GM19395 (cell line): ENCODE data around the gene CDKAL1.
"Not testable (repeated sequence)": the region's sequence is repeated elsewhere in the genome, so short reads cannot be mapped to it uniquely, and the experiment has no call there.

Experiments used
- ATAC-seq: cut with Tn5 transposase; IDR thresholded peaks from one replicate; pipeline ENCODE4 v1.9.1; 2021; ENCODE audit warnings: mild to moderate bottlenecking, moderate library complexity; ENCODE audit not compliant: unreplicated experiment

CDKAL1 gene

DNA sequence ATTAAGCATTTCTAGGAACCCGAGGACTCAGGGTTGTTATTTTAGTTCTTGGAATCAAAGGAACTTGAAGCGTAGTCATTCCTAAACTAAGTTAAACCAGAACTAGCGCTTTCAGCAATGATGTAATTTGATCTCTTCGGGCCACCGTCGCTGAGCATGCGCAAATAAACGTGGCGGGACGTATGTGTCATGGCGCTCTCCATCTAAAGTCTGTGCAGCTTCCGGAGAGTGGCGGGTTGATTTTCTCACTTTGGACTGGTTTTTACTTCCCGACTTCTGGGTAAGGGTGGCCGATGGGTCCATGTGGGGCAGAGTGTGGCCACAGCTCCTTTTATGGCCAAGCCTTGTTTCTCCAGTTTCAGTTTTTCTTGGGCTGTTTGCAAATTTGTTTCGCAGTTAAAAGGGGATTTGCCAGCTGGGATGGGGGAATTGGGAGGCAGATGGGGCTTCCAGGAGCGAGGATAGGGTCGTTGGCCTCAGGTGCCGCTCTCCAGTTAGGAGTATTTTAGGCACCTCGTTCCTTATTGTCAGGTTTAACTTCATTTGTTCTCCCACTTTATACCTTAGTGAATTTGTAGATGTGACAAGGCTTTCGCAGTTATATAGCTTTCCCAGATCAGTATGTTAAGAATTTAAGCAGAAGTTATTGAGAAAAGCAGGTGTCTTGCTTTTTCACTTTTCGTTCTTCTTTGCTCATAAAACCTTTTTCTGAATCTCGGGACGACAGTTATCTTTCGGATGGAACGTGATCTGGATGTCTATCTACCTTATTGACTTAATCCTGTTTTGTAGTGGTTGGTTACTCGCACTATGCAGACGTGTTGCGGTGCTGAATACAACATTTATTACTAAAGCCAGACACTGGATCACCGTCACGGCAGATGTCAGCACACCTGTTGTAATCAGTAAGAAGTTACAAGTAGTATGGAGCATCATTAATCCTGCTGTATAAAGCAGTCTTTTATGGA is at the start of gene CDKAL1:
Gene CDKAL1, plus strand, starts transcription at position 163 of the 968 bp plus-strand sequence. CDS start 11,894 bp downstream, outside the sequence.
- ATAC-seq, result peak; percentile 91

DNA sequence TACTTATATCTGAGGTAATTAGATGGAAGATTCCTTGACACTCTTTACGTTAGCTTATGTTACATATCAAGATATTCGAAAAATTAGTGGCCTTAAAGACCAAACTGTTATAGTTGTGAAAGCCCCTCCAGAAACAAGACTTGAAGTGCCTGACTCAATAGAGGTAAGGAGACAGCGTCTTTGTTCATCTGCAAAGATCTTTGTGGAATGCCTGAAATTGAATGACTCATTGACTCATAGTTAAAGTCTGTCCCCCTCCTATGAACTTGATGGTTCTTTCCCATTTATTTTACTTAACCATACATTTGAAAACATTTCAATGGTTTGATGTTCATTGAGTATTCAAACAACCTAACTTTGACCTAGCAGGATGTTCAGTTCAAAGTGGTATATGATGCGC is 47.6 kb upstream of the CDKAL1 start:
- no peak for ATAC-seq

DNA sequence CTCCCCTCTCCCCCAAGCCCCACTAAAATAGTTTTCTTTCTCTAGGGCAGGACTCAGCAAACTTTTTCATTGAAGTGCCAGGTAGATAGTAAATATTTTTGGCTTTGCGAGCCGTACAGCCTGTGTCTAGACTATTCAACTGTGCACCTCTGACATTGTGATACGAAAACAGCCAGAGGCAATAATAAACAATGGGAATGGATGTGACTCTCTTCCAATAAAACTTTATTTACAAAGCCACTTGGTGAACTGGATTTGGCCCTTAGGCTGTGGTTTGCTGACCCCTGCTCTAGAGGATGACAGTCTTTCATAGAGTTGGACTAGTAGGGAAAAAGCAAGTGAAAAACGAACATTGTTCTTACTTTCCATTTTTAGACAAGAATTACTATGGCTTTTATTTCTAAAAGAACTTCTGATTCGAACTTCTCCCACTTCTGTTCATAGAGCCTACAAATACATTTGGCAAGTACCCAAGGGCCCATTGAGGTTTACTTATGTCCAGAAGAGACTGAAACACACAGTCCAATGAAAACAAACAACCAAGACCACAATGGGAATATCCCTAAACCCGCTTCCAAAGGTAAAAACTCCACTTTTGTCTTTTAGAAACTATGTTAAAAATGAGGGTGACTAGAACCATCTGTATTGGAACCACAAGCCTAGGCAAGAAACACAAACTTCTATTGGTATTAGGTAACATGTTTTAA is 46.4 kb upstream of the CDKAL1 start:
- ATAC-seq, result no peak

DNA sequence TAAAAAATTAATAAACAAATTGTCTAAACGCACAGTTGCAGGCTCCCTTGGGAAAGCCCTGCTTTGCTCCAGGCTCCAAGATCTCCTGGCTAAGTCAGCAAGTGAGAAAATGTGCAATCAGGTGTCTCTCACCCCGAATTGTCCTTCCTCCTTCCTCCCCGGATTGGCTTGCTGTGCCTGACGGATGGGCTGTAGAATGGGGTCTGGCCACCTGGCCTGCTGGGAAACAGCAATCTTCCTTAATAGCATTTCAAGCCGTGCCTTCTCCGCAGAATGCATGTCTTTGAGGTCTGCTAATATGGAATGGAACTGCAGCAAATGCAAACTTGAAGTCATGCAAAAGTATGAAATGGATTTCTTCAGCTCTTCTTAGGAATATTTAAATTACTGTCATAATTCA is 43.7 kb upstream of the CDKAL1 start:
- no peak for ATAC-seq

DNA sequence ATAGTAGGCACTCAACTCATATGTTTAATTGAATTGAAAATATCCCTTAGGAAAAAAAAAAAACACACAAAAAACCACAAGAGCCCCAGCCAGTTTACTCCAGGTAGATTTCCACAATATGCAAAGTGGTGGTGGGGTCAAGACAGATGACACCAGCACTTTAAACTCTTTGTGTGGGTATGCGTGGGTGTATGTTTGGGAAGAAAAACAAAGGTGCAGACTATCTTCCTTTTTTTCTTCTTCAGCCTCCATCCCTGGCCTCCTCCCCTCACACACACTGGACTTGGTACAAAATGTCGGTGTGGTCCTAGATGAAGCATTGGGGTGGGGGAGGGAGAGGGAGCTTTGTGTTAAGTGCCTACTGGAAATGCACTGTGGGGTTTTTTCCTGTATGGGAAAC is 42.2 kb upstream of the CDKAL1 start:
- no peak for ATAC-seq

DNA sequence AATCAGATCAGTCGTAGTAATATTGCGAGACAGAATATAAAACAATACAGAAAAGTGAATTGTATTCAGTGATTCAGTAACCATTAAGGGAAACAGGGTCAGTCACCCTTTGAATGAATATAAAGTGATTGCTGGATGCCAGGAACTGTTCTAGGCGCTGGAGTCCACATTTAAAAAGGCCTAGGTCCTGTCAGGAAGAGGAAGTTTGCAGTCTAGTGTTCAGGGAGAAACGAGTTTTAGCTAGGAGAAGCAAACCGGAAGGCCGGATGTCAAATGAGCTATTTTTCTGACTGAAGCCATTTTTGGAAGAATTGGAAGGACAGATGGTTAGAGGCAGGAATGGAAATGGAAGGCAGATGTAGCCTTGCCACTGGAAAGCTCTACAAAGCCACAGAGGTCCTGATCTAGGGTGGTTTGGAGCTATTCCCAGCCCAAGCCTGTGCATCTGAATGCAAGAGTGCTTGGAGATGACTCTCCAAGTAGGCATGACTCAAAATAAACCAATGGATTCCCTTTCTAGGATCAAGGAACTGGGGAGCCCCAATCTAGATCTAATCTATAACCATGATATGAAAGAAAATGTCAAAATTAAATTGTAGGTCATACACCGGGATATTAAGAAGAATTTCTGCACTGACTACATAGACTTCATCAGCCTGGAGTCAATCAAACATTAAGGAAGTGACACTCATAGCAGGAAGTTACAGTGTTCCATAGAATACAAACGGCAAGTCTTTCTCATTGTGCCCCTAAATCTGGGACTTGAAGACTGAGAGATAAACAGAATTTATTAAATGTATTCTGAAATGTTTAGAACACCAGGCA is 36.8 kb upstream of the CDKAL1 start:
- ATAC-seq, result no peak

DNA sequence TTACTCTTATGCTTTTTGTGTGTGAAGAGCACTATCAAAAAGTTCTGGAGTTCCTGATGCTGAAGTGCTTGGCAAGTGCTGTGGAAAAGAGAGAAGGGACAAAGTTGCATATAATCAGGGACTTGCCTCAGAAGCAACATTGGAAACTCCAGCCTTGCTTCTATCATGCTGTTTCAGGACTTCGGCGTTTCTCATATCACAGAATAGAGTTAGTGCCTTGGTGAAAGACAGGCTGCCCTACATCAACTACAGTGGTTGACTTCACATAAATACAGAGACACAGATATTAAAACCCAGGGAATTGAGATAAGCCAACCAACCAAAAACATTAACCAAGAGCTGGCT is 36.2 kb upstream of the CDKAL1 start:
- ATAC-seq, result no peak

DNA sequence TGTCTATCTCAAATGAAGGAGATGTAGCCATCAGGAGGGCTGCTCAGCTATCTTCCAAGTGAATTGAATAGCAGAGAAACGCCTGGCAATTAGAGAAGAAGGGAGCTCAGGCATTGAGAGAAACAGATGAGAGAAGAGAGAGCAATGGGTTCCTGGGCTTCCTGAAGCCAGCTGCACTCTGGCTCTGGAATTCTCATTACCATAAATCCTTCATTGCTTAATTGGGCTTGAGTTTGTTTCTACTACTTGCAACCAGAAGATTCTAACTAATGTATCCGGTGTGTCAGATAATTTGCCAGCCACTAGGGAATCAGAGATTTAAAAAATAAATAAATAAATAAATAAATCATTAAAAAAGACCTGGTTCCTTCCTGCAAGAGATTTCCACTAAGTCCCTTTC is 25.0 kb upstream of the CDKAL1 start:
- ATAC-seq, result no peak

DNA sequence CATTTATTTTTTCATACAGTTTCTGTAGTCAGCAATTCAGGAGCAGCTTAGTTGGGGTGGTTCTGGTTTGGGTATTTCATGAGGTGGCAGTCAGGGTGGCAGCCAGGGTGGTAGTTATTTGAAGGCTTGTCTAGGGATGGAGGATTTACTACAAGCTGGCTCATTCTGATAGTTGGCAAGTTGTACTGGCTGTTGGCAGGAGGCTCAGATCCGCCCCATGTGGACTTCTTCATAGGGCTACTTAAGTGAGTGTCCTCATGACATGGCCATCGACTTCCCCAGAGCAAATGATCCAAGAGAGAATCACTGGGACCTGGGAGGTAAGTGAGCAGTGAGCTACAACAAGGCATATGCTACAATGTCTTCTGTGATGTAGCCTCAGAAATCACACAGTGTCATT is 22.4 kb upstream of the CDKAL1 start:
- no peak for ATAC-seq

DNA sequence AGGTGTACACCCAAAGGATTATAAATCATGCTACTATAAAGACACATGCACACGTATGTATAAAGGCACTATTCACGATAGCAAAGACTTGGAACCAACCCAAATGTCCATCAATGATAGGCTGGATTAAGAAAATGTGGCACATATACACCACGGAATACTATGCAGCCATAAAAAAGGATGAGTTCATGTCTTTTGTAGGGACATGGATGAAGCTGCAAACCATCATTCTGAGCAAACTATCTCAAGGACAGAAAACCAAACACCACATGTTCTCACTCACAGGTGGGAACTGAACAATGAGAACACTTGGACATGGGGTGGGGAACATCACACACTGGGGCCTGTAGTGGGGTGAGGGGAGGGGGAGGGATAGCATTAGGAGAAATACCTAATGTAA is 9.0 kb upstream of the CDKAL1 start:
- not testable (repeated sequence) for ATAC-seq

DNA sequence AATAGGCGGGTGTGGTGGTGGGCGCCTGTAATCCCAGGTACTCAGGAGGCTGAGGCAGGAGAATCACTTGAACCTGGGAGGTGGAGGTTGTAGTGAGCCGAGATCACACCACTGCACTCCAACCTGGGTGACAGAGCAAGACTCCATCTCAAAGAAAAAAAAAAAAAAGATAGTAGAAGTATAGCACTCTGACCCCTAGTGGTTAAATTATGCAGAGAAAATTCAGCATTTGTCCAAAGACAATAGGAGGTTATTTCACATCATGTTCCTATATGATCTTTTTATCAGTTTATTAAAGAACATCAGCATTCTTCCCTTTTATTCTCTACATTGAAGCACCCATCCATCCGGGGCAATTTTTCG is 5.2 kb upstream of the CDKAL1 start:
- ATAC-seq, result peak; percentile 58

DNA sequence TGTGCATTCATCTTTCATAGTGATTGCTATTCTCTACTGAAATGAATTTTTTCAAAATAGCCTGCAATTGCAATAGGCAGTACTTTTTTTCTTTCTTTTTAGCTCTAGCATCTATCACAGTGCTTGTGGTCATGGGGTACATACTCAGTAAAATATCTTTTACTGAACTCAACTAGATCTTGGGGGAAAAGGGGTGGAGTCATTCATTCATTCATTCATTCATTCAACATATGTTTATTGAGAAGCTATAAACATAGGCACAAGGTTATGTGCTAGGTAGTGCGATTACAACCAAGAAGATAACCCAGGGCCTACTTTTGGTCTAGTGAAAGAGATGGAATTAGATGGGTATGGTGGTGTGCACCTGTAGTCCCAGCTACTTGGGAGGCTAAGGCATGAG is 1.4 kb upstream of the CDKAL1 start:
- ATAC-seq, result no peak

DNA sequence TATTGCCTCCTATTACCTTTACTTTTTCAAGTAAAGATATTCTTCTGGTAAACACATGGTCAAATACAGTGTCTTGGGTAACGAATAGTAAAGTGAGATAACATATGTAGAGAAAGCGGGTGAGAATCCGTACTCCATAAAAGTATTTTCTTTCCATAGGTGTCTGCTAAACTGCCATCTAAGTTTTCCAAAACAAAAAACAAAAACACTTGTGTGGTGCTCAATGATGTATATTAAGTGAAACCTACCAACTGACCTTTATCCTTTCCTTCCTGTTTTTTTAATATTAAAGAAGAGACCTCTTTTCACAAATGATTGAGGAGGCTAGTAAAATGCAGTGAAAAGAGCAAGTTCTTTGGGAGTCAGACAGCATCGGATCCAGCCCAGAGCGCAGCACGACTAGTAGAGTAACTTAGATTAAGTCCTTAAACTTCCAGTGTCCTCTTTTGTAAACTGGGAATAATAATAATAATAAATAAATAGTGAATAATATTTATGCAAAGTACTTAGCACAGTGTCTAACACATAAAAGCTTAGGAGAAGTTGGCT is 437 bp upstream of the CDKAL1 start:
- peak; percentile 2 for ATAC-seq

DNA sequence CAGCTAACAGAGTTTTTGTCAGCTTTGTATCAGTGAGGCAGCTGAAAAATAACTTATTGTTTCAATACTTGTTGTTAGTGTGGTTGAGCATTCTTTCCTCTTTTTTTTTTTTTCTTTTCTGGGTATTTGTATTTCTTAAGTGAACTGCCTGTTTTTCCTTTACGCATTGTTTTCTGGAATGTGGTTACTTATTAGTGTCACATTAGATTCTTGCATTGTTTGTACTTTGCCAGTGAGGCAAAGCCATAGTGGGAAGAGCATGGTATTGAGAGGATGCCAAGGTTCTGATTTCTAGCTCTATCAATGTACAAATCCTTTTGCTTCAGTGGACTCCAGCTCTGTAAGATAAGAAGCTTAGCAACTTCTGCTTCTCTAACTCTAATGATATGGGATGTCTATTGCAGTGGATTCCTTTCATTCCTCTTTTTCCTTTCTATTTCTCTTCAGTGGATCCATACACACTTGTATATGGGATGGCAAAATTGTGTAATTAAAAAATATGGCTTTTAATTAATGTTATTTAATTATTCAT is 3.9 kb downstream of the CDKAL1 start:
- no peak for ATAC-seq

DNA sequence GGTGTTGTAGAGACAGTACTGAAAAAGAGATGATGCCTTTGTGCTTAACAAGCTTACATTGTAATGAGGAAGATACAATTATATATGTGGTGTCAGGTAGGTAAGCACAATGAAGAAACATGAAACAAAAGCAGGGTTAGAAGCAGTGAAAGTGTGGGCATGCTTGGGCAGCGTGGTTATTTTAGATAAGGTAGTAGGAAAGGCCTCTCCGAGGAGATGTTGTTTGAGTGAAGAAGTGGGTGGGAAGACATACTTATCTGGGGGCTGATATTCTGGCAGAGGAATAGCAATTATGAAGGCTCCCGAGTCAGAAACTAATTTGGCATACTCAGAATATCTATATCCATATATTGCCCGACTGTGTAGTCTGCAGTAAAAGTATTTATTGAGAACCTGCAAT is 4.7 kb downstream of the CDKAL1 start:
- no peak for ATAC-seq

DNA sequence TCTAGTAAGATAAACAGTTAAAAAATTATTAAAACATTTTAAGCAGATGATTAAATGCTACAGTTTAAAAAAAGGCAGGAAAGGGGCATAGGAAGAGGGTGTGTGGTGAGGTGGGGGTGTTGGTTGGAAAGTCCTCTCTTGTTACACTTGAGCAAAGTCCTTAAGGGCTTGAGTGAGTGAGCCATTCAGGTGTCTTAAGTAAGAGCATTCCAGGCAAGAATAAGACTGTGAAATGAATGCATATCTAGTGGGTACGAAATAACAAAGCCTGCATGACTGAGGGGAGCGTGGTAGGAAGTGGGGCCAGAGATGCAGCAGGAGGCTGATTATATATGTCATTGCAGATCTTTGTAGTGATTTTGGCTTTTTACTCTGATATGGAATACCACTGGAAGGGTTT is 5.1 kb downstream of the CDKAL1 start:
- no peak for ATAC-seq

DNA sequence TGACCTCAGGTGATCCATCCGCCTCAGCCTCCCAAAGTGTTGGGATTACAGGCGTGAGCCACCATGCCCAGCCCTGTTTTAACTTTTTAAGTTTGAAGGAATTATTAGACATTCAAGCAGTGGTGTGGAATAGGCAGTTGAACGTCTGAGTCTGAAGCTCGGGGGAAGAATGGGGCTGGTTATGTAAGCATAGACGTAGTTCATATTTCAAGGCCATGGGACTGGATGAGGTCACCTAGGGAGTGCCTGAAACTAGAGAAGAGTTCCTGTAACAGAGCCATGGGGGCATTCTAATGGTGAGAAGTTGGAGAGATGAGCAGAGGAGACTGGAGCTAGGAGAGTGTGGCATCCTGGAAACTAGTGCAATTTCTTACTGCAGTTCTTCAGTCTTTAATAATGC is 6.4 kb downstream of the CDKAL1 start:
- no peak for ATAC-seq

DNA sequence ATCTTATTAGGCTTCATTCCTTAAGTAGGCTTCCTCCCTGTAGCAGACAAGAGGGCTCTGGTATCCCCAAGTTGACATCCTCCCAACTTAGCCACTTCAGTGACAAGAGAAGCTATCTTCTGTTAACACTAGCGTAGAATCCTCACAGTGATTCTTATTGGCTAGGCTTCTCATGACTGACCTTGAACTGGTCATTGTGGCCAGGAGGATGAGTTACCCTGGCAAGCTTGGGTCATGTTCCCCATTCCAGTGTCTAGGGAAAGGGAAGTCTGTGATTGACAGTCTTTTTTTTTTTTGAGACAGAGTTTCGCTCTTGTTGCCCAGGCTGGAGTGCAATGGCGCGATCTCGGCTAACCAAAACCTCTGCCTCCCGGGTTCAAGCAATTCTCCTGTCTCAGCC is 7.1 kb downstream of the CDKAL1 start:
- ATAC-seq, result no peak

DNA sequence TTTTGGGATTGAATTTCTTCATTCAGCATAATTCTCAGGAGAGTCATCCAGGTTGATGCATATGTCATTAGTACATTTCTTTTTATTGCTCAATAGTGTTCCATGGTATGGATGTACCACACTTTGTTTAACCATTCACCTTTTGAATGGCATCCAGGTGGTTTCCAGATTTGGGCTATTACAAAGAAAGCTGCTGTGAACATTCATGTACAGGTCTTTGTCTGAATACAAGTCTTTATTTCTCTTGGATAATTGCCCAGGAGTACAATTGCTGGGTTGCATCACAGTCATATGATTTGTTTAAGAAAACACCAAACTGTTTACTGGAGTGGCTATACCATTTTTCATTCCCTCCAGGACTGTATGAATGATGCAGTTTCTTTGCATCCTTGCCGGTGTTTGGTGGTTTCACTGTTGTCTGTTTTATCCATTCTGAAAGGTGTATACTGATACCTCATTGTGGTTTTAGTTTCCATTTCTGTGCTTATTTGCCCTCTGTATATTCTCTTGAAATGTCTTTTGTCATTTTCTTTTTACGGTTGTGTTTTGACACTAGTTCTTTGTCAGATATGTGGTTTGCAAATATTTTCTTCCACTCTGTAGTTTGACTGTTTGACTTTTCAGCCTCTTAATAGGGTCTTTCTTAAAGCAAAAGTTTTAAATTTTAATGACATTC is 8.8 kb downstream of the CDKAL1 start:
- peak; percentile 99 for ATAC-seq

DNA sequence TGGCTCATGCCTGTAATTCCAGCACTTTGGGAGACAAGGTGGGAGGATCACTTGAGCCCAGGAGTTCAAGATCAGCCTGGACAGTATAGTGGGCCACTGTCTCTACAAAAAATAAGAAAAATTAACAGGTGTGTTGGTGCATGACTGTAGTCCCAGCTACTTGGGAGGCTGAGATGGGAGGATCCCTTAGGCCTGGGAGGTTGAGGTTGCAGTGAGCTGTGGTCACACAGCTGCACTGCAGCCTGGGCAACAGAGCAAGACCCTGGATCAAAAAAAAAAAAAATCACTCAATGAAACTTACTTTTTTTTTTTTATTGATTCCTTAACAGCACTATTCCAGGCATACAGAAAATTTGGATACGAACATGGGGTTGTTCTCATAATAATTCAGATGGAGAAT is 14.0 kb downstream of the CDKAL1 start:
- no peak for ATAC-seq
